ENCODE measurements around the gene DIS3L.
"Not testable (repeated sequence)": the region's sequence is repeated elsewhere in the genome, so short reads cannot be mapped to it uniquely, and the experiment has no call there.

DIS3L gene

DNA sequence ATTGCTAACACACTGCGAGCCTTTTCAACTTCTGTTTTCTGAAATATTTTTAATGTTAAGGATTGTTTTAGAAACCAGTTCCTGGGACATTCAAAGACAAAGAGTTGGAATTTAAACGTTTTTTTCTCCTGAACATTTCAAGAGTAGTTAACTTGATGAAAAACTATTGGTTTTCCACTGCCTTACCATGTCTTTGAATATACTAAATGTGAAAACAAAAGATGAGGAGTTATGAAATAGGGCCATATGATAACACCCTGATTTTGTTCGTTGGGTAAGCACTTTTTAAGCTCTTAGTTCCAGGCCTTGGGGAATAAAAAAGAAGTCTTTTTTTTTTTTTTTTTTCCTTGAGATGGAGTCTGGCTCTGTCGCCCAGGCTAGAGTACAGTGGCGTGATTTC is 2.8 kb downstream of the DIS3L start:
- H3K9me3 Mint-ChIP-seq, result no peaks in the 10 kb centered on the region
- no peak overlapping the region for H3K27ac Mint-ChIP-seq
- peaks cover 4% of the 10 kb centered on the region for H3K27me3 Mint-ChIP-seq (ENCODE audit: low read depth)
- H3K36me3 Mint-ChIP-seq (ENCODE audit: low read depth), result peaks cover 27% of the 10 kb centered on the region
- TF ChIP-seq, protein P1, sequence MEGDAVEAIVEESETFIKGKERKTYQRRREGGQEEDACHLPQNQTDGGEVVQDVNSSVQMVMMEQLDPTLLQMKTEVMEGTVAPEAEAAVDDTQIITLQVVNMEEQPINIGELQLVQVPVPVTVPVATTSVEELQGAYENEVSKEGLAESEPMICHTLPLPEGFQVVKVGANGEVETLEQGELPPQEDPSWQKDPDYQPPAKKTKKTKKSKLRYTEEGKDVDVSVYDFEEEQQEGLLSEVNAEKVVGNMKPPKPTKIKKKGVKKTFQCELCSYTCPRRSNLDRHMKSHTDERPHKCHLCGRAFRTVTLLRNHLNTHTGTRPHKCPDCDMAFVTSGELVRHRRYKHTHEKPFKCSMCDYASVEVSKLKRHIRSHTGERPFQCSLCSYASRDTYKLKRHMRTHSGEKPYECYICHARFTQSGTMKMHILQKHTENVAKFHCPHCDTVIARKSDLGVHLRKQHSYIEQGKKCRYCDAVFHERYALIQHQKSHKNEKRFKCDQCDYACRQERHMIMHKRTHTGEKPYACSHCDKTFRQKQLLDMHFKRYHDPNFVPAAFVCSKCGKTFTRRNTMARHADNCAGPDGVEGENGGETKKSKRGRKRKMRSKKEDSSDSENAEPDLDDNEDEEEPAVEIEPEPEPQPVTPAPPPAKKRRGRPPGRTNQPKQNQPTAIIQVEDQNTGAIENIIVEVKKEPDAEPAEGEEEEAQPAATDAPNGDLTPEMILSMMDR (IDR thresholded peaks at IDR 0.05; ENCODE audit: unreplicated experiment in 3 of 3), result no peak
- peak overlapping the region in 1 of 3 experiments; percentile 93 for H3K4me3 Mint-ChIP-seq
- peaks cover 37% of the 10 kb centered on the region for H3K4me1 Mint-ChIP-seq

DNA sequence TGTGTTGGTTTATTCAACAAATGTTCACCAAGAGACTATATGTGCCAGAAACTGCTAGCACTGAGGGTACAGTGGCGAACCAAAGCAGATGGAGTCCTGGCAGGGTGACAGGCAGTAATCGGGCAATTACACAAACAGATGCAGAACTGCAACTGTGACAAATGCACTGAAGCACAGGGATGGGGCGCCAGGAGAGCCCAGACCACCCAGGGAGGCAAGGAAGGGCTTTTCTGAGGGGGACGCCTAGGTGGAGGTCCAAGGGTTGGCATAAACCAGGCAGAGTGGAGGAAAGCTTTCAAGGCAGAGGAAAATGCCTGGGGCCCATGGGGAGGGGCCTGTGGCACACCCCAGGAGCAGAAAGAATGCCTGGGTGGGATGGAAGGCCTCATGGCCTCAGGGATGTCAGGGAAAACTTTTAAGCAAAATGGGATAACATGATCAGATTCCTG is 5.5 kb downstream of the DIS3L start:
- peaks cover 7% of the 10 kb centered on the region for H3K27me3 Mint-ChIP-seq (ENCODE audit: low read depth)
- H3K4me1 Mint-ChIP-seq, result peaks cover 35% of the 10 kb centered on the region
- TF ChIP-seq, protein P1 (IDR thresholded peaks at IDR 0.05; ENCODE audit: unreplicated experiment in 3 of 3), result no peak
- no peaks in the 10 kb centered on the region for H3K9me3 Mint-ChIP-seq
- H3K36me3 Mint-ChIP-seq (ENCODE audit: low read depth), result peaks cover 33% of the 10 kb centered on the region
- no peak overlapping the region for H3K4me3 Mint-ChIP-seq
- H3K27ac Mint-ChIP-seq, result peak overlapping the region in 1 of 3 experiments; percentile 53

DNA sequence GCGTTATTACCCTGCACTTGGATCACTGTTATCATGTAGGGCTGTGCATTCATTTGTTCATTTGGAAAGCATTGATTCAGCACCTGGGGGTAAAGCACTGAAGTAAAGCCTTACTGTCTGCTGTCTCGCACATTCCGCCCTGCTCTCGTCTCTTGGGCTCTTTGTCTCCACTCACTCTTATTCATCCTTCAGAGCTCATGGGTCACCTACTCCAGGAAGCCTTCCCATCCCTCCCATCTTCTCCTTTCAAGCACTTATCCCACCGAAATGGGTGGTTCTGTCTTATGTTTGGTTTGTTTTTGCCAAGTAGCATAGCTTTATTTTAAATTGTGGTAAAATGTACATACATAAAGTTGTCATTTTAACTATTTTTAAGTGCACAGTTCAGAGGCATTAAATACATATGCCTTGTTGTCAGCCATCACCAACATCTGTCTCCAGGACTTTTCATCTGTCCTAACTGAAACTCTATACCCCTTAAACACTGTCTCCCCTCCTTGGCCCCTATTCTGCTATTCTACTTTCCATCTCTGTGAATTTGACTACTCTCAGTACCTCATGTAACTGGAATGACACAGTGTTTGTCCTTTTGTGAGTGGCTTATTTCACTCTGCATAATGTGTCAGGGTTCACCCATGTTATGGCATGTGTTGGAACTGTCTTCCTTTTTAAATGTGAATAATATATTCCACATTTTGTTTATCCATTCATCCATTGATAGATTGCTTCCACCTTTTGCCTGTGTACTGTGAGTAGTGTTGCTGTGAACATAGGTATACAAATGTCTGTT is 9.3 kb downstream of the DIS3L start:
- peaks cover 44% of the 10 kb centered on the region for H3K36me3 Mint-ChIP-seq (ENCODE audit: low read depth)

DNA sequence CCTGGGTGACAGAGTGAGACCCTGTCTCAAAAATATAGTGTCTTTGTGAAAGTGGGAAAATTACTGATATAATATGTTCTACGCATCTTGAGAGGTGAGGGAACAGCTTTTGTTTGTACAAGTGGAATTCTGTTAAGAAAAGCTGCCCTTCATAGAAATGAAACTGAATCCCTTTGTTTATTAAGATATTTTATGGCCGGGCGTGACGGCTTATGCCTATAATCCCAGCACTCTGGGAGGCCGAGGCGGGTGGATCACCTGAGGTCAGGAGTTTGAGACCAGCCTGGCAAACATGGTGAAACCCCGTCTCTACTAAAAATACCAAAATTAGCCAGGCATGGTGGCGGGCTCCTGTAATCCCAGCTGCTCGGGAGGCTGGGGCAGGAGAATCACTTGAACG is 11.1 kb downstream of the DIS3L start:
- not testable (repeated sequence) for H3K4me3 Mint-ChIP-seq; H3K9me3 Mint-ChIP-seq; H3K4me1 Mint-ChIP-seq; H3K27me3 Mint-ChIP-seq (ENCODE audit: low read depth); H3K27ac Mint-ChIP-seq
- H3K36me3 Mint-ChIP-seq (ENCODE audit: low read depth), result peaks cover 47% of the 10 kb centered on the region

More for the DNA sequence above, 9.3 kb downstream of the DIS3L start:
- H3K9me3 Mint-ChIP-seq, result no peaks in the 10 kb centered on the region
- H3K27me3 Mint-ChIP-seq (ENCODE audit: low read depth), result peaks cover 7% of the 10 kb centered on the region
- H3K4me1 Mint-ChIP-seq, result peaks cover 18% of the 10 kb centered on the region
- H3K4me3 Mint-ChIP-seq, result no peak overlapping the region
- TF ChIP-seq, protein P1 (IDR thresholded peaks at IDR 0.05; ENCODE audit: unreplicated experiment in 3 of 3), result no peak
- H3K27ac Mint-ChIP-seq, result no peak overlapping the region

DNA sequence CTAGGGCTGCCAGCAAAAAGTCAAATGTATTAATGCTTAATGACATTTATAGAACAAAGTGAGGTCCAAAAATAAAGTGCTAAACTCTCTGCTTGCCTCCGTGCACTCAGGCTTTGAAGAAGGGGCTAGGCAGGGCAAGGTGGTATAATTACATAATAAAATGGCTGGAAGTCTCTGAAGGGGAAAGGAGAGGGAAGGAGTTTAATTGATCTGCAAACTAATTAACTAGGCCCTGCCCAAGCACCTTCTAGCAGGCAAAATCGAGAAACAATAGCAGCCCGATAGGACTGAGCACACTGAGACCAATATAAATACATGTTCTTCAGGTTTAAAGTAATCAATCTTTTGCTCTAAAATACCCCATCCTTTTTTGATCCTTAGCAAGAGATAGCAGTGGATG is 13.0 kb downstream of the DIS3L start:
- TF ChIP-seq, protein P1 (IDR thresholded peaks at IDR 0.05; ENCODE audit: unreplicated experiment in 3 of 3), result no peak
- Mint-ChIP-seq H3K36me3 (ENCODE audit: low read depth) (peaks cover 54% of the 10 kb centered on the region), H3K27me3 (ENCODE audit: low read depth) (peaks cover 3% of the 10 kb centered on the region), H3K4me3 (no peak overlapping the region), H3K9me3 (no peaks in the 10 kb centered on the region), H3K4me1 (peaks cover 10% of the 10 kb centered on the region), H3K27ac (no peak overlapping the region)

DNA sequence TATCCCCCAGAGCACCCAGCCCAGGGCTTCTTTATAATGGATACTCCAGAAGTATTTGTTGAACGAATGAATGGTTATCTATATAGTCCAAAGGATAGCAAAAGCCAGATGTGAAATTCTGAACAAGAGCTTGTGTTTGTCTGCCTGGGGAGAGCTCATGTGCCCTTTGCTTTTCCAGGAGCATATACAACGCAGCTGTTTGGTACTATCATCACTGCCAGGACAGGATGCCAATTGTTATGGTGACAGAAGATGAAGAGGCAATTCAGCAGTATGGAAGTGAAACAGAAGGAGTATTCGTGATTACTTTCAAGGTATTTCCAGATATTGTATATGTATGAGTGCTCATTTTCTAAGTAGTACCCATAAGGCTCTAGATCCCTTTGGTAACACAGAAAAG is 15.2 kb downstream of the DIS3L start:
- no peak overlapping the region for H3K4me3 Mint-ChIP-seq

More for the DNA sequence above, 15.2 kb downstream of the DIS3L start:
- Mint-ChIP-seq H3K9me3 (no peaks in the 10 kb centered on the region), H3K27me3 (ENCODE audit: low read depth) (no peaks in the 10 kb centered on the region), H3K36me3 (ENCODE audit: low read depth) (peaks cover 64% of the 10 kb centered on the region), H3K27ac (no peak overlapping the region), H3K4me1 (no peaks in the 10 kb centered on the region)
- TF ChIP-seq, protein P1 (IDR thresholded peaks at IDR 0.05; ENCODE audit: unreplicated experiment in 3 of 3), result no peak
